ENCODE measurements around the gene ACCSL. TPM values are rescaled to one million over a fixed set of nuclear protein-coding genes. Genes with fewer than 3 reads are reported as not detected.

ACCSL gene
- polyA plus RNA-seq, 12 donors: not detected

- peak; percentile 90 for DNase-seq
These were observed 48.0 kb downstream of the ACCSL start, which contains the start of gene EXT2 for GRCh38 chr11:44095506-44096359. Gene EXT2, plus strand, starts transcription at chr11:44095678. Its CDS starts 12,035 bp downstream, at chr11:44107713.

GRCh38 chr11:44096360-44097185 lies 48.8 kb downstream of the ACCSL start:
- DNase-seq: no peak

GRCh38 chr11:44097821-44098220 lies 50.0 kb downstream of the ACCSL start:
- no peak for DNase-seq

- DNase-seq: no peak
These were observed 53.3 kb downstream of the ACCSL start for GRCh38 chr11:44101098-44101497.

GRCh38 chr11:44104481-44105294 lies 56.9 kb downstream of the ACCSL start:
- DNase-seq: no peak

- no peak for DNase-seq
These were observed 60.5 kb downstream of the ACCSL start for GRCh38 chr11:44108260-44108659.

Other genes starting within 250 kb of the ACCSL start
- gene ALKBH3, start 167.2 kb upstream of the ACCSL start, polyA plus RNA-seq (ENCODE audit: insufficient read length in 12 of 12): 10 to 100 TPM in 11 of 12 donors, not detected in 1; 18.4 to 35.1 (median 25.6) TPM
- 10 to 100 TPM in 10 of 12 donors, 1 to 10 TPM in 1, not detected in 1; 8.2 to 38.1 (median 18.6) TPM for gene C11orf96, start 105.3 kb upstream of the ACCSL start, polyA plus RNA-seq (ENCODE audit: insufficient read length in 12 of 12)
- 10 to 100 TPM in 10 of 12 donors, 1 to 10 TPM in 1, not detected in 1; 9.3 to 49.6 (median 15.2) TPM for gene ACCS, start 18.3 kb downstream of the ACCSL start, polyA plus RNA-seq (ENCODE audit: insufficient read length in 12 of 12)
- gene EXT2, start 47.7 kb downstream of the ACCSL start, polyA plus RNA-seq (ENCODE audit: insufficient read length in 12 of 12): 10 to 100 TPM in 11 of 12 donors, not detected in 1; 41.0 to 69.1 (median 59.1) TPM

Measured in muscle of arm (tissue), 12 donors.